PC-3 (cell line): ENCODE measurements around the gene APOBEC3A. TPM values are rescaled to one million over a fixed set of nuclear protein-coding genes. Genes with fewer than 3 reads are reported as not detected.
"Not testable (repeated sequence)": the region's sequence is repeated elsewhere in the genome, so short reads cannot be mapped to it uniquely, and the experiment has no call there.

Experiments used
- ATAC-seq: fragments of 200-7000 bp; cut with Tn5 transposase; 2 replicates; pipeline ENCODE4 v1.9.1; 2020; ENCODE audit warnings: mild to moderate bottlenecking, moderate library complexity
- BruUV-seq: library from RNA; stranded (reverse); fragments of 400-500 nt; replicated peaks from 2 replicates; lab custom pipeline; 2021; lab: Mats Ljungman, UMichigan
- CTCF ChIA-PET: fragments of 300-600 bp; sonication (Branson Sonifier 250); formaldehyde crosslinking; loops from one replicate; lab custom pipeline; 2022; ENCODE audit warnings: antibody characterized with exemption; lab: Charles Lee
- POLR2A ChIA-PET: fragments of 300-600 bp; sonication (Branson Sonifier 250); formaldehyde crosslinking; loops from one replicate; lab custom pipeline; 2022; ENCODE audit warnings: antibody characterized with exemption; ENCODE audit not compliant: unreplicated experiment; lab: Charles Lee
- DNase-seq: peaks from one replicate; pipeline ENCODE4 v3.0.0-alpha.2; 2015
- H2AFZ ChIP-seq: fragments of 300-600 bp; sonication (generic); 2 replicates; pipeline ENCODE4 v1.6.0; 2016; ENCODE audit warnings: antibody characterized with exemption, low read length
- H3F3A ChIP-seq: fragments of 300-600 bp; sonication (generic); one replicate; pipeline ENCODE4 v1.6.0; 2017; ENCODE audit warnings: antibody characterized with exemption, low read length, control low read depth, mild to moderate bottlenecking; ENCODE audit not compliant: unreplicated experiment
- H3K27ac ChIP-seq: fragments of 300-600 bp; sonication (generic); 2 replicates; pipeline ENCODE4 v1.5.1; 2016; ENCODE audit warnings: mild to moderate bottlenecking, low read length
- H3K27me3 ChIP-seq: fragments of 300-600 bp; sonication (generic); 2 replicates; pipeline ENCODE4 v1.6.1; 2016; ENCODE audit warnings: low read length, mixed read lengths
- H3K36me3 ChIP-seq: fragments of 300-600 bp; sonication (generic); 2 replicates; pipeline ENCODE4 v1.6.1; 2016; ENCODE audit warnings: low read depth, mixed run types, low read length, mixed read lengths
- H3K4me1 ChIP-seq: fragments of 300-600 bp; sonication (generic); 2 replicates; pipeline ENCODE4 v1.5.1; 2016; ENCODE audit warnings: low read length; ENCODE audit not compliant: insufficient read depth
- H3K4me2 ChIP-seq: fragments of 300-600 bp; sonication (generic); 2 replicates; pipeline ENCODE4 v1.6.0; 2016; ENCODE audit warnings: low read length
- H3K4me3 ChIP-seq: fragments of 300-600 bp; sonication (generic); 2 replicates; pipeline ENCODE4 v1.5.1; 2016; ENCODE audit warnings: mild to moderate bottlenecking, low read length, mixed read lengths
- H3K79me2 ChIP-seq: fragments of 300-600 bp; sonication (generic); 2 replicates; pipeline ENCODE4 v1.6.1; 2017; ENCODE audit warnings: low read length, mixed read lengths
- H3K9ac ChIP-seq: fragments of 300-600 bp; sonication (generic); 2 replicates; pipeline ENCODE4 v1.6.0; 2016; ENCODE audit warnings: mild to moderate bottlenecking, low read length
- H3K9me2 ChIP-seq: fragments of 300-600 bp; sonication (generic); replicated peaks from 2 replicates; pipeline ENCODE4 v1.6.1; 2016; ENCODE audit warnings: mixed run types, low read length, mixed read lengths
- H3K9me3 ChIP-seq: fragments of 300-600 bp; sonication (generic); 2 replicates; pipeline ENCODE4 v1.6.1; 2016; ENCODE audit warnings: low read length, mixed read lengths
- H4K20me1 ChIP-seq: fragments of 300-600 bp; sonication (generic); 2 replicates; pipeline ENCODE4 v1.6.1; 2016; ENCODE audit warnings: low read length, mixed read lengths
- CTCF ChIP-seq: fragments of 300-600 bp; sonication (generic); conservative IDR thresholded peaks from 2 replicates; pipeline ENCODE4 v1.5.1; 2017; ENCODE audit warnings: antibody characterized with exemption, low read depth, mild to moderate bottlenecking, low read length
- EZH2 ChIP-seq: fragments of 300-600 bp; sonication (generic); IDR thresholded peaks from one replicate; pipeline ENCODE4 v1.6.1; 2017; ENCODE audit warnings: antibody characterized with exemption, mild to moderate bottlenecking, low read length; ENCODE audit not compliant: unreplicated experiment
- EZH2phosphoT487 ChIP-seq: fragments of 300-600 bp; sonication (generic); IDR thresholded peaks from 2 replicates; pipeline ENCODE4 v1.6.1; 2018; ENCODE audit warnings: mild to moderate bottlenecking, antibody characterized with exemption, low read length, borderline replicate concordance
- intact Hi-C: fragments of 100-400 bp; cut with micrococcal nuclease; formaldehyde crosslinking; loops from 2 replicates; pipeline ENCODE4 v1.9.0; 2023
- total RNA-seq: library from RNA; depleted of rRNA; stranded (reverse); fragments of >200 nt; gene quantifications from 2 replicates; pipeline ENCODE4 v1.2.3, GENCODE V29; 2014

The APOBEC3A gene
- total RNA-seq, 1 experiment from 2014 or later, result not detected

GRCh38 chr22:38956551-38956950 lies 858 bp upstream of the APOBEC3A start:
- H3K79me2 ChIP-seq, result no peaks in the 10 kb centered on the region
- no peak overlapping the region for H3K27ac ChIP-seq
- H3K4me2 ChIP-seq, result no peak overlapping the region
- H3K36me3 ChIP-seq, result no peaks in the 10 kb centered on the region
- ATAC-seq (no peak), DNase-seq (no peak)
- H3K9ac ChIP-seq, result no peak overlapping the region
- no peaks in the 10 kb centered on the region for H3K4me1 ChIP-seq
- H2AFZ ChIP-seq, result no peak overlapping the region
- no peak overlapping the region for H3K4me3 ChIP-seq
- BruUV-seq, result no TSS peak
- no peaks in the 10 kb centered on the region for H3K9me2 ChIP-seq
- H3K27me3 ChIP-seq, result no peaks in the 10 kb centered on the region
- H3K9me3 ChIP-seq, result no peaks in the 10 kb centered on the region
- no peaks in the 10 kb centered on the region for H3F3A ChIP-seq
- ChIA-PET POLR2A (no interaction called here), CTCF (no interaction called here)
- intact Hi-C loops, result no loop called here
- no peak for TF ChIP-seq CTCF
- TF ChIP-seq EZH2, result no peak
- TF ChIP-seq EZH2phosphoT487, result no peak
- no peaks in the 10 kb centered on the region for H4K20me1 ChIP-seq

GRCh38 chr22:38957808-38958650 lies 620 bp downstream of the APOBEC3A start:
- ChIA-PET CTCF (no interaction called here), POLR2A (no interaction called here)
- H2AFZ ChIP-seq, result no peak overlapping the region
- no peak for DNase-seq
- TF ChIP-seq EZH2, result no peak
- TF ChIP-seq CTCF, result no peak
- no peak for TF ChIP-seq EZH2phosphoT487
- no peaks in the 10 kb centered on the region for H3K36me3 ChIP-seq
- no peaks in the 10 kb centered on the region for H3K9me2 ChIP-seq
- no peaks in the 10 kb centered on the region for H3F3A ChIP-seq
- H4K20me1 ChIP-seq, result no peaks in the 10 kb centered on the region
- intact Hi-C loops, result no loop called here
- no peak for ATAC-seq
- H3K27me3 ChIP-seq, result no peaks in the 10 kb centered on the region
- H3K4me1 ChIP-seq, result no peaks in the 10 kb centered on the region
- no peaks in the 10 kb centered on the region for H3K9me3 ChIP-seq
- H3K4me3 ChIP-seq, result no peak overlapping the region
- no TSS peak for BruUV-seq
- no peak overlapping the region for H3K27ac ChIP-seq
- H3K79me2 ChIP-seq, result no peaks in the 10 kb centered on the region
- no peak overlapping the region for H3K4me2 ChIP-seq
- no peak overlapping the region for H3K9ac ChIP-seq

- H3K4me2 ChIP-seq, H3K79me2 ChIP-seq, intact Hi-C loops, POLR2A ChIA-PET, DNase-seq, H3K27me3 ChIP-seq, H3K27ac ChIP-seq, H3K4me1 ChIP-seq, H3K9ac ChIP-seq, H3K9me3 ChIP-seq, ATAC-seq, H3K36me3 ChIP-seq, H4K20me1 ChIP-seq, H2AFZ ChIP-seq, BruUV-seq, H3K4me3 ChIP-seq, H3F3A ChIP-seq, CTCF ChIA-PET, H3K9me2 ChIP-seq: not testable (repeated sequence)
Measured at GRCh38 chr22:38958651-38958943, 1.2 kb downstream of the APOBEC3A start.
